GM18505 (cell line): ENCODE data around the gene SPAG4.

Experiments used
- ATAC-seq: cut with Tn5 transposase; IDR thresholded peaks from one replicate; pipeline ENCODE4 v1.9.1; 2021; ENCODE audit not compliant: unreplicated experiment
- POLR2A ChIP-seq: IDR thresholded peaks from 4 replicates; pipeline ENCODE4 v1.6.1; 2011; ENCODE audit warnings: borderline replicate concordance; ENCODE audit not compliant: insufficient read depth, insufficient read length; ENCODE audit errors: extremely low read depth

SPAG4 gene

GRCh38 chr20:35602851-35603495, 12.7 kb upstream of the SPAG4 start:
- ATAC-seq, result no peak
- TF ChIP-seq POLR2A, result no peak

- no peak for ATAC-seq
- TF ChIP-seq POLR2A, result no peak
These were observed 11.8 kb upstream of the SPAG4 start for GRCh38 chr20:35603695-35604448.

- no peak for ATAC-seq
- TF ChIP-seq POLR2A, result no peak
These were observed 11.2 kb upstream of the SPAG4 start for GRCh38 chr20:35604449-35604747.

DNA sequence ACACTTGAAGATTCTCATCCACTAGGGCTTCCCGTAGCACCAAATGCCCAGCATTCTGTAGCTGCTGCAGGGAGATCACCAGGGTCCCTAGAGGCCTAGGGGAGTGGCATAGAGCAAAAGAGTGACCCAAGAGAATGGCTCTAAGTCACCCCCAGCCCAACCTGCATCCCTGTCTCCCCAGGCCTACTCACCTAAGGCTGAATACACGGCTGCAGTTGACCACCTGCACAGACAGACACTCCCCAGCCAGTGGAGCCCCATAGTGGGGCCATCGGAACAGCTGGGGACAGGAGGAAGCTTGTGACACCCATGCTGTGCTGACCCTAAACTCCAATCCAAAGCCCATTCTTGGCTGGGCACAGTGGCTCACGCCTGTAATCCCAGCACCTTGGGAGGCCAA, 9.5 kb upstream of the SPAG4 start:
- no peak for TF ChIP-seq POLR2A
- ATAC-seq, result no peak

- no peak for TF ChIP-seq POLR2A
- ATAC-seq, result no peak
These were observed 8.5 kb upstream of the SPAG4 start for GRCh38 chr20:35607003-35607735.

- no peak for ATAC-seq
- TF ChIP-seq POLR2A, result no peak
These were observed 4.7 kb upstream of the SPAG4 start for GRCh38 chr20:35610833-35611427.

GRCh38 chr20:35611482-35611881, 4.1 kb upstream of the SPAG4 start:
- TF ChIP-seq POLR2A, result no peak
- no peak for ATAC-seq

GRCh38 chr20:35616465-35617396, 1.1 kb downstream of the SPAG4 start:
- no peak for ATAC-seq
- no peak for TF ChIP-seq POLR2A

- TF ChIP-seq POLR2A, result no peak
- no peak for ATAC-seq
These were observed 2.0 kb downstream of the SPAG4 start for GRCh38 chr20:35617397-35618262.

DNA sequence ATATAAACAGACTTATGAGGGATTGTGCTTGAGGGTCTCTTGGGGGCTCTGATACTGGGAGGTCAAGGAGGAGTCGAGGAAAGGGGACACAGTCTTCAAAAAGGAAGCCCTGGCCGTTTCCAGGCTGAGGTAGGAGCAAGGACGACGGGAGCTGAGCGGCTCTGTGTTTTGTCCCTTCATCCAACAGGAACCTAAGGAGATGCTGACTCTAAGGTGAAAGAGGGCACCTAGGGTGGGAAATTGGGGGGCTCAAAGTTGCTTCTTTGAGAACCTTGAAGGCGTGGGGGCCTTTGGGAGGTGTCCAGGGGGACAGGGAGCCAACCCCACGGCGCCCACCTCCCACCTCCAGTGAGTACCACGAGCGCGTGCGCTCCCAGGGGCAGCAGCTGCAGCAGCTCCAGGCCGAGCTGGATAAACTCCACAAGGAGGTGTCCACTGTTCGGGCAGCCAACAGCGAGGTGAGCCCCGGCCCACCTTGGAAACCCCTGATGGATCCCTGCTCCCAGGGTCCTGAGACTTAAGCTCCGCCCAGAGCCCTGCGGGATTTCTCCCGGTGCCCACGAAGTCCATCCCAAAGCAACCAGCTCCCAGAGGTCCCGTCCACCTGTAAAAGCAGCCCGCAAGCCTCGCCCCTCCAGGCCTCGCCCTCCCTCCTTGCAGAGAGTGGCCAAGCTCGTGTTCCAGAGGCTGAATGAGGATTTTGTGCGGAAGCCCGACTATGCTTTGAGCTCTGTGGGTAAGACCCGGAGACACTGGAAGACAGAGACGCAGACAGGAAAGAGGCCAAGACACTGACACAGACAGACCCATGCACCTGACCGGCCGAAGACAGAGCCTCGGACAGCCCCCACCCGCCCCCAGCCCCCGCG, 2.9 kb downstream of the SPAG4 start:
- ATAC-seq, result no peak
- no peak for TF ChIP-seq POLR2A
